Stimulated activated CD8-positive, alpha-beta memory T cell treated with anti-CD3 and anti-CD28 coated beads, Interleukin-15, amount 100 ng/mL, for 1 hour (primary cell): ENCODE results near the gene VAV2.

ENCODE experiments used
- DNase-seq: peaks from one replicate; pipeline ENCODE4 v3.0.0-alpha.2; 2020; ENCODE audit warnings: low read depth

VAV2 gene, protein sequence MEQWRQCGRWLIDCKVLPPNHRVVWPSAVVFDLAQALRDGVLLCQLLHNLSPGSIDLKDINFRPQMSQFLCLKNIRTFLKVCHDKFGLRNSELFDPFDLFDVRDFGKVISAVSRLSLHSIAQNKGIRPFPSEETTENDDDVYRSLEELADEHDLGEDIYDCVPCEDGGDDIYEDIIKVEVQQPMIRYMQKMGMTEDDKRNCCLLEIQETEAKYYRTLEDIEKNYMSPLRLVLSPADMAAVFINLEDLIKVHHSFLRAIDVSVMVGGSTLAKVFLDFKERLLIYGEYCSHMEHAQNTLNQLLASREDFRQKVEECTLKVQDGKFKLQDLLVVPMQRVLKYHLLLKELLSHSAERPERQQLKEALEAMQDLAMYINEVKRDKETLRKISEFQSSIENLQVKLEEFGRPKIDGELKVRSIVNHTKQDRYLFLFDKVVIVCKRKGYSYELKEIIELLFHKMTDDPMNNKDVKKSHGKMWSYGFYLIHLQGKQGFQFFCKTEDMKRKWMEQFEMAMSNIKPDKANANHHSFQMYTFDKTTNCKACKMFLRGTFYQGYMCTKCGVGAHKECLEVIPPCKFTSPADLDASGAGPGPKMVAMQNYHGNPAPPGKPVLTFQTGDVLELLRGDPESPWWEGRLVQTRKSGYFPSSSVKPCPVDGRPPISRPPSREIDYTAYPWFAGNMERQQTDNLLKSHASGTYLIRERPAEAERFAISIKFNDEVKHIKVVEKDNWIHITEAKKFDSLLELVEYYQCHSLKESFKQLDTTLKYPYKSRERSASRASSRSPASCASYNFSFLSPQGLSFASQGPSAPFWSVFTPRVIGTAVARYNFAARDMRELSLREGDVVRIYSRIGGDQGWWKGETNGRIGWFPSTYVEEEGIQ

GRCh38 chr9:133991964-133992779, at the start of gene VAV2:
VAV2 (minus strand) TSS chr9:133992324; CDS start chr9:133992278, 46 bp downstream.
- no peak for DNase-seq

- no peak for DNase-seq
Measured at GRCh38 chr9:134041649-134041962, 49.5 kb upstream of the VAV2 start.

- DNase-seq = no peak
Measured at GRCh38 chr9:134040781-134041648, 48.9 kb upstream of the VAV2 start.

GRCh38 chr9:134040176-134040565, 48.0 kb upstream of the VAV2 start:
- no peak for DNase-seq

- DNase-seq = no peak
Measured at GRCh38 chr9:134039386-134040175, 47.5 kb upstream of the VAV2 start.

- DNase-seq = no peak
Measured at GRCh38 chr9:134037641-134038040, 45.5 kb upstream of the VAV2 start.

DNA sequence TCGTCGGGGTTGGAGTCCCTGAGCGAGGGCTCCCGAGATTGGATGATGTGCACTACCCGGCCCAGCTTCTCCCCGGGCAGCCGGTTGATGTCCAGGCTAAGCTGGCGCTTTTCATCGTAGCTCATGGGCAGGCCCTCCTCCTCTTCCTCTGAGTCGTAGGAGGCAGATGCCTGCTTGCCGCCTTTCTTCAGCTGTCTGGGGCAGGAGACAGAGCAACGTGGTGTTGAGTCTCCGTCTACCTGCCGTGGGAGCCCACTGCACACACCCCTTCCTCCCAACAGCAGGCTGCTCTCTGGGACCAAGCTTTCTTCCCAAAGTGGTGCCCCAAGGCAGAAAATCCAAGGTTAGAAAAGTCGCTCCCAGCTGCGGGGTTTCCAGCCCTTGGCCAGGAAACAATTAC, 44.0 kb upstream of the VAV2 start:
- DNase-seq = no peak

DNA sequence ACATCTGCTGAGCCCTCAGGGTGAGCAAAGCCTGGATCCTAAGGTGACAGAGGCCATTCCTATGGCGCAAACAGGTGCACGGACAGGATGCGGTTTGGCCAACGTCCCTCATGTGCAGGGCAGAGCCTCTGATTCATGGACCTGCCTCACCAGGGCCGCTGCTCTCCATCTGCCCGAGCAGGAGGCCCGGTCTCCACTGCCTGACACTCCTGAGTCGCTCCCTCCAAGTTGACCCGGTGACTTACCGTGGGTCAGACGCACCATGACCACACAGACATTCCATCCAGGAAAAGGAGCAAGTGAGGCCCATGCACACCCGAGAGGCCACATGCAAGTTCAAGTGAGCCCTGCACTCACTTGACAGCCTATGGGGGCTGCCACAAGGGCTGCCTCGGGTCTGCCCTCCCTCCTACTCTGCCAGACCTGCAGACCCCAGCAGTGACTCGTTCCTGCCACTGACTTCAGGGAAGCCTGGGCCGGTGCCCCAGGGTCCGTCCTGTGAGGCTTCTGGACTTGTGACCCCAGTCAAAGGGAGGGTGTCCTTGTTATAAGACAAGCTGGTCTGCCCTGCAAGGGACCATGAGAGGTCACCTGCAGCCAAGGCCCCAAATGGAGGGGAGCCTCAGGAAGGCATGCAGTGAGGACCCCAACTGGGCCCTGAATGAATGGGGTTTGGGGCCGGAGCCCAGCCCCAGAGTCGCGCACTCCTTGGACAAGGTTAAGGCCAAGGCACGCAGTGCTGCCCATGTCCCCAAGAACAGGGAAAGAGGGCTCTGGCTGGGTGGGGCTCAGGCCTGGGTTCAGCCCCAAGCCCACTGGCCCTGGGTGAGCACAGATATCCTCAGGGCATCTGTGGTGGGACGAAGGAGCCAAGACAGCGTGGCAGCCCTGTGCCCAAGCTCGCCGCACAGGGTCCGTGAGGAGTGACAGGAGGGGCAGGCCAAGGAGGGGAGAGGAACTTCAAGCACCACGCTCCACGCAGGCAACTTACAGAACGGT, 43.2 kb upstream of the VAV2 start:
- no peak for DNase-seq

GRCh38 chr9:134034215-134035040, 42.3 kb upstream of the VAV2 start:
- DNase-seq = no peak

- no peak for DNase-seq
Measured at GRCh38 chr9:134033516-134034214, 41.5 kb upstream of the VAV2 start.

DNA sequence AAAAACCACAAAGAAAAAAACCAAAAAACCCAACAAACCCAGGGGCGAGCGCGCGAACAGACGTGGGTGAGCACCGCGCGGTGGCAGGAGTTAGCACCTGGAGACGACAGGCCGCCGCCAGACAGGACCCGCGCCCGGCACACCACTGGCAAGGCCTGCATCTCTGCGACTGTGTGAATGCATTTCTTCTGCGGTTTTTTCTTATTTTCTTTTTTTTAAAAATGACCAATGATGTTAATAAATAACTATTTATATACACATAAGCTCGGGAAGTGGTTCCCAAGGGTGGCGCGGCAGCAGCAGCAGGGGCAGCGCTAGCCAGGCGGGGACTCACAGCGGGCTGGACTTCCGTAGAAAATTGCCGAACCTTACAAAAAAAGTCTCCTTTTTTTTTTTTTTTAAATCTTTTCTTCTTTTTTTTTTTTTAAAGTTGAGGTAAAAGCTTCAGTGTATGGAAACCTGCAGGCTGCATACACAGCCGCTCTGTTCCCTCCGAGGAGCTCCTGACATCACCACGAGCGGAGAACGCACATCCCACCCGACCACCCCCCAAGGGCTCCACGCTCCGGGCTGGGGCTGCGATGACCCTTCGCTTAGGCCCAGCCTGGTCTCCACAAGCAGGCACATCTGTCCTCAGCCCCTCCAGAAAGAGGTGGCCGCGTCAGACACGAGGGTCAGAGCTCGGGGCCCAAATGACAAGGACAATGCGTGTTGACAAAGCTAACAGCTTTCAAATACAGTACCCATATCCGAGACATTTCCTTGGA, 40.5 kb upstream of the VAV2 start:
- no peak for DNase-seq

DNA sequence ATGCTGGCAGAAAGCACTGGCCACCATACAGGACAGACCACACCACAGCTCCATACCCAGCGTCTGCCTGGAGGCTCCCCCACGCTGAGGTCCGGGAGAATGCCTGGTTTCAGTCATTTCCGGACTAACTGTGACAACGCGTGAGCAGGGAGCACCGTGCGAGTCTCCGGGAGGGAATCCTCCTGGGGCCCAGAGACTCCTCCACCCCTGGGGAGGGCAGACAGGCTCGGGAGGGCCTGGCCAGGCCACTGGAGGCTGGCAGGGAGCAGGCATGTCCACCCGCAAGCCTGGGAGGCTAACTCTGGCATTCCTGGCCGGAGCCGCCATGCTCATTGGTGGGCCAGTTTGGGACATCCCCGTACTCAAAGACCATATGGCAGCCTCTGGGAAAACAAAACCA, 39.7 kb upstream of the VAV2 start:
- DNase-seq = no peak

GRCh38 chr9:134030821-134031470, 38.8 kb upstream of the VAV2 start:
- DNase-seq = no peak

DNA sequence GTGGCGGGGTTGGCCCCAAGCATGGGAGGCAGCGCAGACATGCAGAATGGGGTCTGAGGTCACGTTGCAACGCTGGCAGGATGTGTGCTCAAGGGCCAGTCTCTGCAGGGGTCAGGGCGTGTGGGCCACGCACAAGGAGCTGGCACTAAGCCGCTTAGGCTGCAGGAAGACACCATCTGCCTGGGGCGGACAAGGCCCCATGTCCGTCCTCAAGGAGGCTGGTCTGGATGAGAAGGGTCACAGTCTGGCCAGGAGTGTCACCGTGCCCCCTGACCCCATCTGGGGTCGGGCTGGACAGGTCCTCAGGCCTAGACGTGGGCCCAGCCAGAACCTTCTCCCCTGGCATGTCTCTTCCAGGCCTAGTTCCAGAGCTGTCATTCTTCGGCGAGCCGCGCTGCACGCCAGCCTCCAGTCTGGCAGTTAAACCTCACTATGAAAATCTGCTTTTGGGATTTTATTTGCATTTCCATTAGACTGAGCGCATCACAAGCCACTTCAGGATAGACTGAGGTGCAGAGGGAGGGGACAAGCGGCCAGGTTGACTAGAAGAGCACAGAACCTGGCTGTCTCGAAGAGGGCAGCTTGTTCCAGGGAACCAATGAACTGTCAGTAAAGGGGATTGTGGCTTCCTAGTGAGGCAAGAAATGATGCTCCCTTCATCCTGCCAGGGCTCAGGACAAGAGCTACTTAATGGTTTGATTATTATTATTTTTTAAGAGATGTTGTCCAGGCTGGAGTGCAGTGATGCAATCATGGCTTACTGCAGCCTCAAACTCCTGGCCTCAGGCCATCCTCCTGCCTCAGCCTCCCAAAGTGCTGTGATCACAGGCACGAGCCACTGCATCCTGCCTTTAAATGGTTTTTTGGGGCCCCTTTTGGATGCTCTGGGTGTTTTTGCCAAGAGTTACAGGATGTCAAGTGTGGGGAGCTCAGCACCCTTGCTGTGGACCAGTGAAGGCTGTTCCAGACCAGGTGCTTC, 37.4 kb upstream of the VAV2 start:
- DNase-seq = no peak

GRCh38 chr9:134028575-134029247, 36.6 kb upstream of the VAV2 start:
- DNase-seq = no peak
